A673 (cell line): Measurements from ENCODE around the gene EPPIN. TPM values are rescaled to one million over a fixed set of nuclear protein-coding genes. Genes with fewer than 3 reads are reported as not detected.

ENCODE experiments used
- Bru-seq: library from RNA; stranded (reverse); fragments of 400-500 nt; gene quantifications from one replicate; lab custom pipeline; 2021; lab: Mats Ljungman, UMichigan
- BruChase-seq, 2 experiments: library from RNA; stranded (reverse); fragments of 400-500 nt; gene quantifications; one replicate each; lab custom pipeline; 2021; lab: Mats Ljungman, UMichigan
- BruUV-seq: library from RNA; stranded (reverse); fragments of 400-500 nt; replicated peaks from 2 replicates; lab custom pipeline; 2021; lab: Mats Ljungman, UMichigan
- CTCF ChIA-PET: fragments of 300-600 bp; sonication (Branson Sonifier 250); formaldehyde crosslinking; loops from one replicate; lab custom pipeline; 2022; ENCODE audit warnings: antibody characterized with exemption; lab: Charles Lee
- POLR2A ChIA-PET: fragments of 300-600 bp; sonication (Branson Sonifier 250); formaldehyde crosslinking; loops from one replicate; lab custom pipeline; 2022; ENCODE audit warnings: antibody characterized with exemption; ENCODE audit not compliant: low non-redundant PET; lab: Charles Lee
- DNase-seq: peaks from one replicate; pipeline ENCODE4 v3.0.0-alpha.2; 2015; ENCODE audit warnings: low spot score
- H3K27ac ChIP-seq: fragments of 200-600 bp; sonication (generic); 2 replicates; pipeline ENCODE4 v1.5.1; 2016; ENCODE audit warnings: mixed run types, low read depth, mild to moderate bottlenecking, mixed read lengths, antibody characterized with exemption, low read length; ENCODE audit not compliant: poor library complexity, severe bottlenecking
- H3K27me3 ChIP-seq: fragments of 200-600 bp; sonication (generic); replicated peaks from 2 replicates; pipeline ENCODE4 v1.6.1; 2017; ENCODE audit warnings: mixed run types, low read depth, mild to moderate bottlenecking, mixed read lengths, antibody characterized with exemption, low read length; ENCODE audit not compliant: insufficient read depth, poor library complexity
- H3K36me3 ChIP-seq: fragments of 200-600 bp; sonication (generic); 2 replicates; pipeline ENCODE4 v1.6.1; 2016; ENCODE audit warnings: mixed run types, mild to moderate bottlenecking, mixed read lengths, antibody characterized with exemption, low read length; ENCODE audit not compliant: insufficient read depth, poor library complexity, severe bottlenecking
- H3K4me1 ChIP-seq: fragments of 200-600 bp; sonication (generic); 2 replicates; pipeline ENCODE4 v1.6.1; 2017; ENCODE audit warnings: mixed run types, mild to moderate bottlenecking, mixed read lengths, antibody characterized with exemption, low read length; ENCODE audit not compliant: insufficient read depth, poor library complexity, severe bottlenecking
- H3K4me3 ChIP-seq: fragments of 200-600 bp; sonication (generic); 2 replicates; pipeline ENCODE4 v1.5.1; 2016; ENCODE audit warnings: low read depth, mixed run types, mild to moderate bottlenecking, mixed read lengths, low read length; ENCODE audit not compliant: poor library complexity, severe bottlenecking
- H3K9me3 ChIP-seq: fragments of 200-600 bp; sonication (generic); 2 replicates; pipeline ENCODE4 v1.6.1; 2016; ENCODE audit warnings: mixed run types, low read depth, mild to moderate bottlenecking, mixed read lengths, antibody characterized with exemption, low read length; ENCODE audit not compliant: poor library complexity, severe bottlenecking
- EZH2 ChIP-seq: fragments of 200-600 bp; sonication (generic); IDR thresholded peaks from 2 replicates; pipeline ENCODE4 v1.6.1; 2017; ENCODE audit warnings: borderline replicate concordance, low read depth, mild to moderate bottlenecking, mixed read lengths, antibody characterized with exemption, low read length; ENCODE audit not compliant: poor library complexity, severe bottlenecking
- intact Hi-C: fragments of 100-400 bp; cut with micrococcal nuclease; formaldehyde crosslinking; loops from one replicate; pipeline ENCODE4 v1.10.0; 2022; ENCODE audit not compliant: unreplicated experiment
- long read RNA-seq: library from polyadenylated mRNA; stranded (forward); transcript quantifications from one replicate; pipeline ENCODE4 v2.0.0, GENCODE V29; 2022
- total RNA-seq: library from RNA; stranded (reverse); gene quantifications from 2 replicates; pipeline ENCODE4 v1.2.3, GENCODE V29; 2021
- TF ChIP-seq, protein P1 (sequence below): fragments of 300-800, 200-600 bp; sonication (generic); conservative IDR thresholded peaks from 2 replicates; pipeline ENCODE4 v1.5.1; 2017; ENCODE audit warnings: low read depth, mild to moderate bottlenecking, antibody characterized with exemption, low read length, moderate library complexity, mixed read lengths

EPPIN gene
- total RNA-seq (not detected in 2 replicates), Bru-seq, nascent RNA (not detected), BruChase-seq, experiment 1, labeled RNA remaining after a 2-hour chase (not detected), BruChase-seq, experiment 2, labeled RNA remaining after a 6-hour chase (percentile 12 among the genes with signal in this experiment)
- long read RNA-seq, result 0 reads

DNA sequence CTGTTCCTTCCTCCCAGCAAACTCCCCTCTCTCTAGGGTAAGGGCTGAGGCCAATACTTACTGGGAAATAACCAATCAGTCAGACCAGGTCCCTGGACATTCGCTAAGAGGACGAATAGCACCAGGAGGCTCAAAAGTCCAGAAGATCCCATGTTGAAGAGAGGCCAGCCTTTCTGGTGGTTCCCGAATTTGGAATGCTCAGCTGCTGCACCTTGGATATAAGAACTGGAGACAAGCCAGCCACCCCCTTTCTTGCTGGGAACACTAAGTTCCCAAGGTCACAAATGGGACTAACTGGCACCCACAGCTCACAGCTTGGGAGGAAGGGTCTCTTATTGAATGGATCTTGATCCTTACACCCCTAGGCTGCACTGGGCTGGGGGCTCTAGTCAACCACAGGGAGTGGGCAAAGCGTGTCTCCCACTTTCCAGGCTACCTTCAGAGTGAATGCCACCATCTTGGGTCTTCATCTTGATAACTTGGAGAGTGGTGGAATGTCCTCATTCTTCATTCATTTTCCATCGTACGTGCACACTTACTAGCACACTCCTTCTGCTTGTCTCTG is at the start of gene EPPIN:
TSS of gene EPPIN (minus strand) at position 196 of the 565 bp plus-strand sequence. CDS start at position 152, 44 bp downstream.
- no peaks in the 10 kb centered on the region for H3K4me1 ChIP-seq
- no peak for DNase-seq
- CTCF ChIA-PET, result interaction anchor here (1.6 kb wide), 1 partner anchor 224 kb away, joined by 4 read pairs; no protein-coding TSS in a partner anchor
- POLR2A ChIA-PET, result no interaction called here
- H3K27me3 ChIP-seq, result peaks cover 47% of the 10 kb centered on the region
- no peak within 1 kb of the TSS for H3K4me3 ChIP-seq
- H3K36me3 ChIP-seq, result no peaks in the 10 kb centered on the region
- BruUV-seq, result no TSS peak
- intact Hi-C loops, result loop anchor here (2.0 kb wide), 1 partner anchor 224 kb away; no protein-coding TSS in a partner anchor
- TF ChIP-seq, protein P1, sequence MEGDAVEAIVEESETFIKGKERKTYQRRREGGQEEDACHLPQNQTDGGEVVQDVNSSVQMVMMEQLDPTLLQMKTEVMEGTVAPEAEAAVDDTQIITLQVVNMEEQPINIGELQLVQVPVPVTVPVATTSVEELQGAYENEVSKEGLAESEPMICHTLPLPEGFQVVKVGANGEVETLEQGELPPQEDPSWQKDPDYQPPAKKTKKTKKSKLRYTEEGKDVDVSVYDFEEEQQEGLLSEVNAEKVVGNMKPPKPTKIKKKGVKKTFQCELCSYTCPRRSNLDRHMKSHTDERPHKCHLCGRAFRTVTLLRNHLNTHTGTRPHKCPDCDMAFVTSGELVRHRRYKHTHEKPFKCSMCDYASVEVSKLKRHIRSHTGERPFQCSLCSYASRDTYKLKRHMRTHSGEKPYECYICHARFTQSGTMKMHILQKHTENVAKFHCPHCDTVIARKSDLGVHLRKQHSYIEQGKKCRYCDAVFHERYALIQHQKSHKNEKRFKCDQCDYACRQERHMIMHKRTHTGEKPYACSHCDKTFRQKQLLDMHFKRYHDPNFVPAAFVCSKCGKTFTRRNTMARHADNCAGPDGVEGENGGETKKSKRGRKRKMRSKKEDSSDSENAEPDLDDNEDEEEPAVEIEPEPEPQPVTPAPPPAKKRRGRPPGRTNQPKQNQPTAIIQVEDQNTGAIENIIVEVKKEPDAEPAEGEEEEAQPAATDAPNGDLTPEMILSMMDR, result no peak
- no peak for TF ChIP-seq EZH2
- H3K9me3 ChIP-seq, result no peaks in the 10 kb centered on the region
- no peak within 1 kb of the TSS for H3K27ac ChIP-seq

DNA sequence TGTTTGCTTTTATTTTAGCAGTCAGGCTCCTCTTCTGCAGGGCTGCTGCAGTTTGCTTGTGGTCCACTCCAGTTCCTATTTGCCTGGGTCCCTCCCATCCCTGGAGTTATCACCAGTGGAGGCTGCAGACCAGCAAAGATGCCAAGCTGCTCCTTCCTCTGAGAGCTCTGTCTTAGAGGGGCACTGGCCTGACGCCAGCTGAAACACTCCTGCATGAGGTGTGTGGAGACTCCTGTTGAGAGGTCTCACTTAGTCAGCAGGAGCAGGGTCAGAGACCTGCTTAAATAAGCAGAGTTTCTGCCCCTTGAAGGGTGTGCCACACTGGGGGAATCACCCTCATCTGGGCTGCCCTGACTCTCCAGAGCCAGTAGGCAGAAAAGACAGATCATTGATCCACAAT is 48.0 kb upstream of the EPPIN start:
- ChIA-PET POLR2A (no interaction called here), CTCF (no interaction called here)
- TF ChIP-seq, protein P1, result no peak
- no peak for TF ChIP-seq EZH2
- Histone ChIP-seq H3K4me1 (no peaks in the 10 kb centered on the region), H3K4me3 (no peak overlapping the region), H3K9me3 (no peaks in the 10 kb centered on the region), H3K27me3 (peaks cover 29% of the 10 kb centered on the region), H3K36me3 (no peaks in the 10 kb centered on the region), H3K27ac (no peak overlapping the region)
- DNase-seq, result no peak
- BruUV-seq, result no TSS peak
- intact Hi-C loops, result no loop called here

DNA sequence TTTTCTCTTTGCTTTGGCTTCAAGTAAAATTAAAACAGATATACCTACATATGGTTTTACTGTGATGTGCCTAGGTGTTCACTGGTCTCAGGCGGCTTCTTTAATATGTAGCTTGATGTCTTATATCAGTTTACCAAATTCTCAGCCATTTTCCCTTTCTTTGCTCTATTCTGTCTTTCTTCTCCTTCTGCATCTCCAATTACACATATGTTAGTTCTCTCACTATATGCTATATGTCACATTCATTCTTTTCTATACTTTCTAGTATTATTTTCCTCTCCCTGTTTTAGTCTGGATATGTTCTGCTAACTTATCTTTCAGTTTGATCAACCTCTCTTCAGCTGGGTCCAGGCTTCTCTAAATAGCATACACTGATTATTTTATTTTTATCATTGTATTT is 46.3 kb upstream of the EPPIN start:
- Histone ChIP-seq H3K4me1 (no peaks in the 10 kb centered on the region), H3K27ac (no peak overlapping the region), H3K27me3 (peaks cover 26% of the 10 kb centered on the region), H3K36me3 (no peaks in the 10 kb centered on the region), H3K9me3 (no peaks in the 10 kb centered on the region), H3K4me3 (no peak overlapping the region)
- intact Hi-C loops, result loop anchor here (2.0 kb wide), 1 partner anchor 177 kb away; no protein-coding TSS in a partner anchor
- CTCF ChIA-PET, result interaction anchor here (1.9 kb wide), 1 partner anchor 178 kb away, joined by 6 read pairs; no protein-coding TSS in a partner anchor
- no TSS peak for BruUV-seq
- TF ChIP-seq EZH2, result no peak
- TF ChIP-seq, protein P1, result no peak
- POLR2A ChIA-PET, result no interaction called here
- no peak for DNase-seq
